ES-I3 (cell line): Measurements from ENCODE around the gene IL36G.
"Not testable (repeated sequence)": the region's sequence is repeated elsewhere in the genome, so short reads cannot be mapped to it uniquely, and the experiment has no call there.

ENCODE experiments used
- H3K36me3 ChIP-seq: 2 replicates; pipeline ENCODE4 v1.6.1; 2013; ENCODE audit warnings: mild to moderate bottlenecking, low read length, control low read depth, moderate library complexity; ENCODE audit not compliant: insufficient read depth
- H3K4me1 ChIP-seq: 2 replicates; pipeline ENCODE4 v1.6.1; 2013; ENCODE audit warnings: mild to moderate bottlenecking, control low read depth, low read length; ENCODE audit not compliant: insufficient read depth
- H3K9ac ChIP-seq: 2 replicates; pipeline ENCODE4 v1.6.1; 2013; ENCODE audit warnings: low read depth, mild to moderate bottlenecking, low read length, moderate library complexity
- H3K9me3 ChIP-seq: 2 replicates; pipeline ENCODE4 v1.6.1; 2013; ENCODE audit warnings: mild to moderate bottlenecking, low read length, moderate library complexity; ENCODE audit not compliant: control insufficient read depth, insufficient read depth

IL36G gene

GRCh38 chr2:112977559-112978056 is at the start of gene IL36G:
TSS of gene IL36G (plus strand) at chr2:112978006. CDS start at chr2:112978639, 633 bp downstream.
- Histone ChIP-seq H3K9ac (no peak within 1 kb of the TSS), H3K36me3 (no peaks in the 10 kb centered on the region), H3K9me3 (no peaks in the 10 kb centered on the region), H3K4me1 (no peaks in the 10 kb centered on the region)

GRCh38 chr2:112933261-112933660 is 44.5 kb upstream of the IL36G start:
- no peaks in the 10 kb centered on the region for H3K36me3 ChIP-seq
- H3K4me1 ChIP-seq: no peaks in the 10 kb centered on the region
- no peaks in the 10 kb centered on the region for H3K9me3 ChIP-seq
- no peak overlapping the region for H3K9ac ChIP-seq

- not testable (repeated sequence) for H3K36me3 ChIP-seq, H3K9me3 ChIP-seq, H3K9ac ChIP-seq, H3K4me1 ChIP-seq
These were observed 43.7 kb upstream of the IL36G start for GRCh38 chr2:112934117-112934516.

- Histone ChIP-seq H3K9ac (no peak overlapping the region), H3K4me1 (no peaks in the 10 kb centered on the region), H3K9me3 (no peaks in the 10 kb centered on the region), H3K36me3 (no peaks in the 10 kb centered on the region)
These were observed 40.9 kb upstream of the IL36G start for GRCh38 chr2:112936927-112937232.

- Histone ChIP-seq H3K36me3 (no peaks in the 10 kb centered on the region), H3K9ac (no peak overlapping the region), H3K4me1 (no peaks in the 10 kb centered on the region), H3K9me3 (no peaks in the 10 kb centered on the region)
These were observed 38.9 kb upstream of the IL36G start for GRCh38 chr2:112938904-112939303.

- no peaks in the 10 kb centered on the region for H3K36me3 ChIP-seq
- H3K9ac ChIP-seq: no peak overlapping the region
- H3K9me3 ChIP-seq: no peaks in the 10 kb centered on the region
- H3K4me1 ChIP-seq: no peaks in the 10 kb centered on the region
These were observed 38.4 kb upstream of the IL36G start for GRCh38 chr2:112939425-112939824.

- Histone ChIP-seq H3K9ac (no peak overlapping the region), H3K36me3 (no peaks in the 10 kb centered on the region), H3K9me3 (no peaks in the 10 kb centered on the region), H3K4me1 (no peaks in the 10 kb centered on the region)
These were observed 36.8 kb upstream of the IL36G start for GRCh38 chr2:112940859-112941625.

GRCh38 chr2:112941753-112942653 is 35.8 kb upstream of the IL36G start:
- H3K4me1 ChIP-seq: no peaks in the 10 kb centered on the region
- H3K9ac ChIP-seq: no peak overlapping the region
- H3K9me3 ChIP-seq: no peaks in the 10 kb centered on the region
- H3K36me3 ChIP-seq: no peaks in the 10 kb centered on the region

- Histone ChIP-seq H3K4me1 (no peaks in the 10 kb centered on the region), H3K9me3 (no peaks in the 10 kb centered on the region), H3K9ac (no peak overlapping the region), H3K36me3 (no peaks in the 10 kb centered on the region)
These were observed 35.2 kb upstream of the IL36G start for GRCh38 chr2:112942654-112943002.

- H3K36me3 ChIP-seq: no peaks in the 10 kb centered on the region
- H3K9me3 ChIP-seq: no peaks in the 10 kb centered on the region
- H3K9ac ChIP-seq: no peak overlapping the region
- H3K4me1 ChIP-seq: no peaks in the 10 kb centered on the region
These were observed 32.8 kb upstream of the IL36G start for GRCh38 chr2:112944971-112945370.

- Histone ChIP-seq H3K4me1 (no peaks in the 10 kb centered on the region), H3K36me3 (no peaks in the 10 kb centered on the region), H3K9me3 (no peaks in the 10 kb centered on the region), H3K9ac (no peak overlapping the region)
These were observed 31.7 kb upstream of the IL36G start for GRCh38 chr2:112946086-112946485.

GRCh38 chr2:112947374-112947773 is 30.4 kb upstream of the IL36G start:
- H3K9me3 ChIP-seq: no peaks in the 10 kb centered on the region
- no peaks in the 10 kb centered on the region for H3K4me1 ChIP-seq
- no peak overlapping the region for H3K9ac ChIP-seq
- no peaks in the 10 kb centered on the region for H3K36me3 ChIP-seq

- Histone ChIP-seq H3K9ac (no peak overlapping the region), H3K4me1 (no peaks in the 10 kb centered on the region), H3K9me3 (no peaks in the 10 kb centered on the region), H3K36me3 (no peaks in the 10 kb centered on the region)
These were observed 28.4 kb upstream of the IL36G start for GRCh38 chr2:112949456-112949855.

GRCh38 chr2:112954364-112954763 is 23.4 kb upstream of the IL36G start:
- H3K9me3 ChIP-seq: no peaks in the 10 kb centered on the region
- H3K9ac ChIP-seq: no peak overlapping the region
- H3K36me3 ChIP-seq: no peaks in the 10 kb centered on the region
- H3K4me1 ChIP-seq: no peaks in the 10 kb centered on the region

- Histone ChIP-seq H3K9ac (no peak overlapping the region), H3K4me1 (no peaks in the 10 kb centered on the region), H3K36me3 (no peaks in the 10 kb centered on the region), H3K9me3 (no peaks in the 10 kb centered on the region)
These were observed 20.3 kb upstream of the IL36G start for GRCh38 chr2:112957511-112957910.
